Ascending aorta (tissue), 2 donors: Measurements from ENCODE around the gene ZNF839. TPM values are rescaled to one million over a fixed set of nuclear protein-coding genes. Genes with fewer than 3 reads are reported as not detected.
"Not testable (repeated sequence)": the region's sequence is repeated elsewhere in the genome, so short reads cannot be mapped to it uniquely, and the experiment has no call there.

Source experiments
- DNase-seq, 2 donors: peaks; one replicate each; pipeline ENCODE4 v3.0.0-alpha.2; 2019; ENCODE audit warnings: low spot score in 2 of 2
- H3K27ac ChIP-seq, 2 donors: fragments of 200-600 bp; sonication (generic); one replicate each; pipeline ENCODE4 v1.5.1; 2016 to 2017; ENCODE audit warnings: mild to moderate bottlenecking in 1 of 2
- H3K27me3 ChIP-seq: fragments of 200-600 bp; sonication (generic); one replicate; pipeline ENCODE4 v1.5.1; 2017
- H3K36me3 ChIP-seq, 2 donors: fragments of 200-600 bp; sonication (generic); one replicate each; pipeline ENCODE4 v1.5.1; 2016
- H3K4me1 ChIP-seq, 2 donors: fragments of 200-600 bp; sonication (generic); one replicate each; pipeline ENCODE4 v1.5.1; 2016 to 2017; ENCODE audit warnings: mild to moderate bottlenecking in 1 of 2
- H3K4me3 ChIP-seq, 2 donors: fragments of 200-600 bp; sonication (generic); one replicate each; pipeline ENCODE4 v1.5.1; 2016 to 2017; ENCODE audit warnings: mild to moderate bottlenecking in 1 of 2
- H3K9me3 ChIP-seq, 2 donors: fragments of 200-600 bp; sonication (generic); one replicate each; pipeline ENCODE4 v1.5.1; 2016
- intact Hi-C: fragments of 100-400 bp; cut with DNase I; formaldehyde crosslinking; loops from one replicate; pipeline ENCODE4 v1.15.1; 2023
- total RNA-seq: library from RNA; depleted of rRNA; stranded (reverse); fragments of >200 nt; gene quantifications from one replicate; pipeline ENCODE4 v1.1.0, GENCODE V29; 2016
- TF ChIP-seq, protein P1 (sequence below), 3 experiments: fragments of 200-600 bp in 2 of 3; fragments of 450-650 bp in 1 of 3; sonication (generic) in 2 of 3; IDR thresholded peaks; one replicate each; pipeline ENCODE4 v1.5.1; 2016 to 2019; ENCODE audit warnings: antibody characterized with exemption in 3 of 3, mild to moderate bottlenecking in 1 of 3, moderate library complexity in 1 of 3

The ZNF839 gene
- total RNA-seq, 1 donor from 2014 or later: 11.0 TPM

DNA sequence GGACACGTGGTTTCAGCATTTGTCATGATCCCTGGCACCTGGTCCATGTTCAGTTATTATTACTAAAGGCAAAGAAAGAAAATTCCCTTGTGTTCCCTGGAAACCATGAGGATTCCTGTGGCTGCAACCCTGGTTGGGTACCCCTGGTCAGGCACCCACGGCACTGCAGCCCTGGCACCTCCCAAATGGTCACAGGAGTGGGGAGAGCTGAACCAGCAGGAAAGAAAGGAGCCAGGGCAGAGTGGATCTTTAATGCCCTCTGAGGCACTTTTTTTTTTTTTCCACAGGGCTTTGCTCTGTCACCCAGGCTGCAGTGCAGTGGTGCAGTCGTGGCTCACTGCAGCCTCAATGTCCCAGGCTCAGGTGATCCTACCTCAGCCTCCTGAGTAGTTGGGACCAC lies 25.7 kb downstream of the ZNF839 start:
- H3K4me1 ChIP-seq: no peaks in the 10 kb centered on the region
- TF ChIP-seq, protein P1, sequence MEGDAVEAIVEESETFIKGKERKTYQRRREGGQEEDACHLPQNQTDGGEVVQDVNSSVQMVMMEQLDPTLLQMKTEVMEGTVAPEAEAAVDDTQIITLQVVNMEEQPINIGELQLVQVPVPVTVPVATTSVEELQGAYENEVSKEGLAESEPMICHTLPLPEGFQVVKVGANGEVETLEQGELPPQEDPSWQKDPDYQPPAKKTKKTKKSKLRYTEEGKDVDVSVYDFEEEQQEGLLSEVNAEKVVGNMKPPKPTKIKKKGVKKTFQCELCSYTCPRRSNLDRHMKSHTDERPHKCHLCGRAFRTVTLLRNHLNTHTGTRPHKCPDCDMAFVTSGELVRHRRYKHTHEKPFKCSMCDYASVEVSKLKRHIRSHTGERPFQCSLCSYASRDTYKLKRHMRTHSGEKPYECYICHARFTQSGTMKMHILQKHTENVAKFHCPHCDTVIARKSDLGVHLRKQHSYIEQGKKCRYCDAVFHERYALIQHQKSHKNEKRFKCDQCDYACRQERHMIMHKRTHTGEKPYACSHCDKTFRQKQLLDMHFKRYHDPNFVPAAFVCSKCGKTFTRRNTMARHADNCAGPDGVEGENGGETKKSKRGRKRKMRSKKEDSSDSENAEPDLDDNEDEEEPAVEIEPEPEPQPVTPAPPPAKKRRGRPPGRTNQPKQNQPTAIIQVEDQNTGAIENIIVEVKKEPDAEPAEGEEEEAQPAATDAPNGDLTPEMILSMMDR (IDR thresholded peaks at IDR 0.05): no peak
- no peak overlapping the region for H3K27ac ChIP-seq
- no peak for DNase-seq
- H3K27me3 ChIP-seq: no peaks in the 10 kb centered on the region
- no peaks in the 10 kb centered on the region for H3K9me3 ChIP-seq
- intact Hi-C loops: no loop called here
- peaks cover 73 to 92% of the 10 kb centered on the region in 2 donors for H3K36me3 ChIP-seq
- no peak overlapping the region for H3K4me3 ChIP-seq

DNA sequence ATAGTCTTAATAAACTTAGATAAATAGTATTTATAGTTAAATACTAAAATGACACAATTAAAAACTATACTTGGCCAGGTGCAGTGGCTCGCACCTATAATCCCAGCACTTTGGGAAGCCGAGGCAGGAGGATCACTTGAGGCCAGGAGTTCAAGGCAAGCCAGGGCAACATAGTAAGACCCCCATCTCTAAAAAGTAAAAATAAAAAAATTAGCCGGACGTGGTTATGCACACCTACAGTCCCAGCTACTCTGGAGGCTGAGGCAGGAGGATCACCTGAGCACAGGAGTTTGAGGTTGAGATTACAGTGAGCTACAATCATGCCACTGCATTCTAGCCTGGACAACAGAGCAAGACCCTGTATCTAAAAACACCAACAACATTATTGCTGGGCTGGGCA lies 27.1 kb downstream of the ZNF839 start:
- no peak for DNase-seq
- no peaks in the 10 kb centered on the region for H3K9me3 ChIP-seq
- H3K27ac ChIP-seq: no peak overlapping the region
- intact Hi-C loops: no loop called here
- H3K4me3 ChIP-seq: no peak overlapping the region
- no peaks in the 10 kb centered on the region for H3K4me1 ChIP-seq
- no peaks in the 10 kb centered on the region for H3K27me3 ChIP-seq
- TF ChIP-seq, protein P1 (IDR thresholded peaks at IDR 0.05): no peak
- H3K36me3 ChIP-seq: peaks cover 69 to 78% of the 10 kb centered on the region in 2 donors

DNA sequence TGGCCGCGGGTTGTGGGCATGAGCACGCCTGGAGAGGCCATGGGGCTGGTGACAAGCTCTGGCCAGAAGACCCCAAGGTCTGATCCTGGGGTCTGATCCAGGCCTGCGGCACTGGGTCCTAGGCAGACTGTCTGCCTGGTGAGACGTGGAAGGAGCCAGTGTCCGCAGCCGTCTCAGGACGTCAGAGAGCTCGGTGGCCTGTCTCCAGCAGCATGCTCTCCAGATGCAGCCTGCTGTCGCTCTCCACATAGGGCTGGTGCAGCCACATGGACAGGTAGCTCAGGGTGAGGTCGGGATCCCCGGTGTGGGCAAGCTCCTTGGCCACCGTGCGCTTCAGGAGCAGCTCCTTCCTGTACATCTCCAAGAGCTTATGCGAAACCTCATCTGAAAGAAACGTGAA lies 28.8 kb downstream of the ZNF839 start:
- H3K9me3 ChIP-seq: no peaks in the 10 kb centered on the region
- intact Hi-C loops: no loop called here
- no peak overlapping the region for H3K27ac ChIP-seq
- H3K27me3 ChIP-seq: no peaks in the 10 kb centered on the region
- TF ChIP-seq, protein P1 (IDR thresholded peaks at IDR 0.05): no peak
- peaks cover 0 to 2% of the 10 kb centered on the region in 2 donors for H3K4me1 ChIP-seq
- H3K36me3 ChIP-seq: peaks cover 70 to 77% of the 10 kb centered on the region in 2 donors
- H3K4me3 ChIP-seq: no peak overlapping the region
- DNase-seq: no peak

DNA sequence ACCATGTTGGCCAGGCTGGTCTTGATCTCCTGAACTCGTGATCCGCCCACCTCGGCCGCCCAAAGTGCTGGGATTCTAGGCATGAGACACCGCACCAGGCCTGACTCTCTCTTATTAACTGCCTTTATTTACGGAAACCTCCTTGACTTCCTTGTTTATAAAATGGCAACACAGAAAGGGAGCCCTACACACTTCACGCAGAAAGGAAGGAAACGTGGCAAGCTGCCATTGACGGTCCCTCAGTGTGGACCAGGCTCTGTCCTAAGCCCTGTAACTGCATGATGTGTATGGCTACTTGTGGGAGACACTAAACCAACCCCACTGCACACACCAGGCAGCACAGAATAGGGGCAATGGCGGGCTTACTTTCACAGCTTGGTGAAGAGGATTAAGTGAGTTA lies 31.5 kb downstream of the ZNF839 start:
- no peaks in the 10 kb centered on the region for H3K9me3 ChIP-seq
- H3K36me3 ChIP-seq: peaks cover 68 to 80% of the 10 kb centered on the region in 2 donors
- no peak overlapping the region for H3K4me3 ChIP-seq
- TF ChIP-seq, protein P1 (IDR thresholded peaks at IDR 0.05): no peak
- intact Hi-C loops: no loop called here
- no peak for DNase-seq
- H3K4me1 ChIP-seq: peaks cover 0 to 2% of the 10 kb centered on the region in 2 donors
- peak overlapping the region in 1 of 2 donors; percentile 4 for H3K27ac ChIP-seq
- H3K27me3 ChIP-seq: no peaks in the 10 kb centered on the region

DNA sequence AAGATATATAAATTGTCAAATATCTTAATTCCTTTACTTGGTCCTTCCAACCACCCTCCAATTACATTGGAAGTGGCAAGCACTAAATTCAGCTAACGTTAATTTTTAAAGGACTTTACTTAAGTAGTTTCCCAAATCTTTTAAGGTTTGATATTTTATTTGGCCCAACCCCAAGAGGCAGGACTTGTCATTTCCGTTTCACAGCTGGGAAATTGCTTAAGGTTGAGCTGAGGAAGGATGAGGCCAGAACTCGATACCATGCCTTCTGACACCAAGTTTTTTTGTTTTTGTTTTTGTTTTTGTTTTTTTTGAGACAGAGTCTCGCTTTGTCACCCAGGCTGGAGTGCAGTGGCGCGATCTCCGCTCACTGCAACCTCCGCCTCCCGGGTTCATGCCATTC lies 32.0 kb downstream of the ZNF839 start:
- H3K9me3 ChIP-seq, H3K27me3 ChIP-seq, intact Hi-C loops, H3K4me1 ChIP-seq, H3K4me3 ChIP-seq, DNase-seq: not testable (repeated sequence)
- H3K36me3 ChIP-seq: peaks cover 63 to 80% of the 10 kb centered on the region in 2 donors
- H3K27ac ChIP-seq: peak overlapping the region in 1 of 2 donors; percentile 12

DNA sequence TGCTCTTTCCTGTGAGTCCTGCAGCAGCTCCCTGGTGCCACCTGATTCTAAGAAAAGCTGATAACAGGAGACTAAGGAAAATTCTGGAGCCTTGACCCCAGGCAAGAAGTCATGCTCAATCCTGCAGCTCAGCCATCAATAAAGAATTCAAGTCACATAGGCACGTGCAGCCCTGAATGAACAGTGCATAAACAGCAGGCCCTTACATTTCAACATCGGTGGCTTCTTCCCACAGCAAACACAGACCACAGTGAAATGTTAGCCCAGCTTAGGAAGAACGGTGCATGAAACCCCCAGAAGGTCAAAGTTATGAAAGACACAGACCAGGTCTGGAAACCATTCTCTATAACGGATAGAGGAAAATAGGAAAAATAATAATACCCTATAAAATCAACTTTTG lies 32.7 kb downstream of the ZNF839 start:
- Histone ChIP-seq H3K27ac (peak overlapping the region in 1 of 2 donors; percentile 12), H3K4me1 (peaks cover 0 to 2% of the 10 kb centered on the region in 2 donors), H3K27me3 (no peaks in the 10 kb centered on the region), H3K4me3 (no peak overlapping the region), H3K9me3 (no peaks in the 10 kb centered on the region), H3K36me3 (peaks cover 57 to 78% of the 10 kb centered on the region in 2 donors)
- TF ChIP-seq, protein P1 (IDR thresholded peaks at IDR 0.05): no peak
- DNase-seq: no peak
- intact Hi-C loops: no loop called here
